SK-N-SH (cell line): ENCODE data around the gene KCNT1. TPM values are rescaled to one million over a fixed set of nuclear protein-coding genes. Genes with fewer than 3 reads are reported as not detected.

Experiments used
- CTCF ChIA-PET: fragments of 300-600, 350-600 bp; formaldehyde crosslinking; extraction: SDS; loops from one replicate; lab custom pipeline; 2021; lab: Yijun Ruan, JAX
- POLR2A ChIA-PET: fragments of 350-600 bp; sonication (Branson Sonifier 250); formaldehyde crosslinking; extraction: SDS; loops from one replicate; lab custom pipeline; 2020; ENCODE audit warnings: antibody characterized with exemption, inconsistent platforms; lab: Yijun Ruan, JAX
- DNase-seq: peaks from one replicate; pipeline ENCODE4 v3.0.0; 2012
- H2AFZ ChIP-seq: fragments of 200-600 bp; sonication (generic); 2 replicates; pipeline ENCODE4 v1.8.1; 2016; ENCODE audit warnings: antibody characterized with exemption, mild to moderate bottlenecking, low read depth
- H3F3A ChIP-seq: fragments of 200-600 bp; sonication (generic); replicated peaks from 2 replicates; pipeline ENCODE3; 2016; ENCODE audit warnings: antibody characterized with exemption, mild to moderate bottlenecking; ENCODE audit not compliant: insufficient read depth
- H3K27ac ChIP-seq, 2 experiments: fragments of 200-500 bp in 1 of 2; fragments of 200-600 bp in 1 of 2; sonication (Bioruptor generic) in 1 of 2; sonication (generic), shearing (Covaris generic) in 1 of 2; 2 replicates each; pipeline versions ENCODE4 v1.5.1 to v1.6.1; 2014 to 2016; ENCODE audit warnings: low read depth in 2 of 2, inconsistent platforms in 1 of 2, low read length in 1 of 2, mild to moderate bottlenecking in 1 of 2, mixed read lengths in 1 of 2
- H3K27me3 ChIP-seq: fragments of 200-600 bp; sonication (generic), shearing (Covaris generic); 2 replicates; pipeline ENCODE4 v1.6.1; 2016; ENCODE audit warnings: mixed run types; ENCODE audit not compliant: insufficient read depth
- H3K36me3 ChIP-seq, 2 experiments: fragments of 200-500 bp in 1 of 2; fragments of 200-600 bp in 1 of 2; sonication (Bioruptor generic) in 1 of 2; sonication (generic) in 1 of 2; replicated peaks in 1 of 2; 2 replicates each; pipeline versions ENCODE3 to v1.5.1; 2014 to 2016; ENCODE audit warnings: low read length in 1 of 2, mild to moderate bottlenecking in 1 of 2; ENCODE audit not compliant: insufficient read depth in 2 of 2, control insufficient read depth in 1 of 2
- H3K4me1 ChIP-seq, 2 experiments: fragments of 200-500 bp in 1 of 2; fragments of 200-600 bp in 1 of 2; sonication (Bioruptor generic) in 1 of 2; sonication (generic), shearing (Covaris generic) in 1 of 2; 2 replicates each; pipeline versions ENCODE4 v1.5.1 to v1.6.1; 2014 to 2016; ENCODE audit warnings: low read depth in 1 of 2, low read length in 1 of 2, mixed run types in 1 of 2; ENCODE audit not compliant: insufficient read depth in 2 of 2, control insufficient read depth in 1 of 2
- H3K4me2 ChIP-seq: fragments of 200-600 bp; sonication (generic), shearing (Covaris generic); 2 replicates; pipeline ENCODE4 v1.6.1; 2017; ENCODE audit warnings: mixed run types
- H3K4me3 ChIP-seq, 2 experiments: fragments of 200-500 bp in 1 of 2; fragments of 200-600 bp in 1 of 2; sonication (Bioruptor generic) in 1 of 2; sonication (generic), shearing (Covaris generic) in 1 of 2; 2 replicates each; pipeline versions ENCODE4 v1.5.1 to v1.8.1; 2014 to 2016; ENCODE audit warnings: low read depth in 2 of 2, inconsistent platforms in 1 of 2, low read length in 1 of 2, mild to moderate bottlenecking in 1 of 2, mixed read lengths in 1 of 2, moderate library complexity in 1 of 2
- H3K79me2 ChIP-seq: fragments of 200-600 bp; sonication (generic); 2 replicates; pipeline ENCODE4 v1.8.1; 2017; ENCODE audit warnings: mild to moderate bottlenecking; ENCODE audit not compliant: insufficient read depth
- H3K9ac ChIP-seq: fragments of 200-600 bp; sonication (generic); 2 replicates; pipeline ENCODE4 v1.6.1; 2017; ENCODE audit warnings: mixed run types
- H3K9me2 ChIP-seq: fragments of 200-600 bp; sonication (generic); 2 replicates; pipeline ENCODE4 v1.6.1; 2017; ENCODE audit warnings: mixed run types
- H3K9me3 ChIP-seq: fragments of 200-600 bp; sonication (generic); 2 replicates; pipeline ENCODE4 v1.6.1; 2017; ENCODE audit warnings: mixed run types, mild to moderate bottlenecking, moderate library complexity
- H4K20me1 ChIP-seq: fragments of 200-600 bp; sonication (generic); 2 replicates; pipeline ENCODE4 v1.6.1; 2017; ENCODE audit warnings: mild to moderate bottlenecking, mixed run types; ENCODE audit not compliant: insufficient read depth
- CHD2 ChIP-seq: fragments of 150-350 bp; IDR thresholded peaks from 2 replicates; pipeline ENCODE4 v1.6.1; 2018; ENCODE audit warnings: low read length; ENCODE audit not compliant: partially characterized antibody
- ELF1 ChIP-seq: IDR thresholded peaks from 2 replicates; pipeline ENCODE4 v1.4.0; 2012
- EZH2phosphoT487 ChIP-seq: fragments of 200-600 bp; sonication (generic); IDR thresholded peaks from 2 replicates; pipeline ENCODE4 v1.6.1; 2017; ENCODE audit warnings: low read depth, mixed run types, mild to moderate bottlenecking, antibody characterized with exemption, moderate library complexity, borderline replicate concordance
- FOXM1 ChIP-seq: IDR thresholded peaks from 2 replicates; pipeline ENCODE4 v1.4.0; 2012; ENCODE audit warnings: low read depth, mild to moderate bottlenecking
- IRF3 ChIP-seq: fragments of 150-350 bp; IDR thresholded peaks from 2 replicates; pipeline ENCODE4 v1.6.1; 2016; ENCODE audit warnings: mild to moderate bottlenecking, low read depth, low read length
- JUND ChIP-seq: IDR thresholded peaks from 2 replicates; pipeline ENCODE4 v1.4.0; 2012
- MEF2A ChIP-seq: IDR thresholded peaks from 2 replicates; pipeline ENCODE4 v1.4.0; 2012; ENCODE audit warnings: low read depth, borderline replicate concordance
- MXI1 ChIP-seq: IDR thresholded peaks from 2 replicates; pipeline ENCODE4 v1.6.1; 2012; ENCODE audit warnings: mild to moderate bottlenecking, low read depth, low read length, improper control_type of control experiment
- NFIC ChIP-seq: IDR thresholded peaks from 2 replicates; pipeline ENCODE4 v1.4.0; 2012; ENCODE audit warnings: borderline replicate concordance
- NRF1 ChIP-seq: IDR thresholded peaks from 2 replicates; pipeline ENCODE4 v1.6.1; 2012; ENCODE audit warnings: low read depth, mild to moderate bottlenecking, low read length
- RAD21 ChIP-seq: IDR thresholded peaks from 2 replicates; pipeline ENCODE4 v1.6.1; 2012; ENCODE audit warnings: mild to moderate bottlenecking, low read length
- RCOR1 ChIP-seq: fragments of 150-350 bp; IDR thresholded peaks from 2 replicates; pipeline ENCODE4 v1.6.1; 2017; ENCODE audit warnings: antibody characterized with exemption, low read length
- RFX5 ChIP-seq: IDR thresholded peaks from 2 replicates; pipeline ENCODE4 v1.6.1; 2012; ENCODE audit warnings: mild to moderate bottlenecking, improper control_type of control experiment, low read length
- SIN3A ChIP-seq: IDR thresholded peaks from 2 replicates; pipeline ENCODE4 v1.6.1; 2012; ENCODE audit warnings: low read depth, mild to moderate bottlenecking, low read length, moderate library complexity, borderline replicate concordance
- TAF1 ChIP-seq: IDR thresholded peaks from 2 replicates; pipeline ENCODE4 v1.6.1; 2012; ENCODE audit warnings: low read depth, mild to moderate bottlenecking, low read length, moderate library complexity, borderline replicate concordance
- TCF12 ChIP-seq: IDR thresholded peaks from 2 replicates; pipeline ENCODE4 v1.4.0; 2012
- TEAD4 ChIP-seq: IDR thresholded peaks from 2 replicates; pipeline ENCODE4 v1.4.0; 2012; ENCODE audit warnings: mild to moderate bottlenecking, borderline replicate concordance; ENCODE audit not compliant: insufficient read depth
- YY1 ChIP-seq: IDR thresholded peaks from 2 replicates; pipeline ENCODE4 v1.4.0; 2012; ENCODE audit warnings: low read depth, mild to moderate bottlenecking
- WGBS: methylation state at CpG from one replicate; pipeline ENCODE4 v1.1.6; 2017; ENCODE audit warnings: low lambda C conversion rate; 5-methylcytosine and 5-hydroxymethylcytosine counted together
- polyA plus RNA-seq, 3 experiments: library from polyadenylated mRNA; depleted of rRNA; stranded (reverse); fragments of >200 nt; gene quantifications; 2 replicates each; pipeline ENCODE4 v1.2.3, GENCODE V29; 2012
- TF ChIP-seq, protein P1 (sequence below): IDR thresholded peaks from 2 replicates; pipeline ENCODE4 v1.4.0; 2012; ENCODE audit warnings: low read depth, borderline replicate concordance
- TF ChIP-seq, protein P2 (sequence below): fragments of 200-600 bp; sonication (generic); IDR thresholded peaks from 2 replicates; pipeline ENCODE4 v1.6.1; 2017; ENCODE audit warnings: antibody characterized with exemption, mild to moderate bottlenecking, moderate library complexity
- TF ChIP-seq, protein P3 (sequence below): IDR thresholded peaks from 2 replicates; pipeline ENCODE4 v1.4.0; 2012; ENCODE audit warnings: low read depth, borderline replicate concordance
- TF ChIP-seq, protein P4 (sequence below): IDR thresholded peaks from 2 replicates; pipeline ENCODE4 v1.4.0; 2012; ENCODE audit warnings: low read depth
- TF ChIP-seq, protein P5 (sequence below): IDR thresholded peaks from 2 replicates; pipeline ENCODE4; 2012

KCNT1 gene
- polyA plus RNA-seq, 1 of the 3 experiments (the other 2 are of a cell fraction): 0.08 TPM

DNA sequence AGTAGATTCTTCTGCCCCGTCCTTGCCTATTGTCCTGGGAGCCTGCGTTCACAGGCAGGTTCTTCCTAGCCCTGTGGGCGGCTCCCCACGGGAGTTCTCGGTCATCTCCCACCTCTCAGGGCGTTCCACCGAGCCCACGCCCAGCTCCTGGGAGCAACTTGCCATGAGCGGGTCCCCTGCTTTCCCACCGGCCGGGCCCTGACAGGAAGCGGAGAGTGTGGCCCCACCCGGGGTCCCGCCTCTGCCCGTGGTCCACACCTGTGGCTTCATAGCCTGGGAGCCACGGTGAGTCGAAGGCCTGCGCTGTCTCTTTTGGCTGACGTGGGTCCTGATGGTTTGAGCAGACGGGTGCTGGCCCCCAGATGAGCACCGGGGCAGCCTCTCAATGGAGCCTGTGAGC is 43.2 kb downstream of the KCNT1 start:
- Histone ChIP-seq H3K27ac (no peak overlapping the region), H4K20me1 (no peaks in the 10 kb centered on the region), H3K4me2 (no peak overlapping the region), H3K4me1 (no peaks in the 10 kb centered on the region), H3K36me3 (no peaks in the 10 kb centered on the region), H3K79me2 (no peaks in the 10 kb centered on the region), H3K9me3 (no peaks in the 10 kb centered on the region), H2AFZ (no peak overlapping the region), H3K27me3 (no peaks in the 10 kb centered on the region), H3F3A (no peaks in the 10 kb centered on the region), H3K9me2 (no peaks in the 10 kb centered on the region), H3K4me3 (no peak overlapping the region), H3K9ac (no peak overlapping the region)
- DNase-seq: no peak
- 66% methylated on average over 4 of the region's 21 CpGs for WGBS
- ChIA-PET POLR2A (no interaction called here), CTCF (no interaction called here)
- TF ChIP-seq, protein P1, sequence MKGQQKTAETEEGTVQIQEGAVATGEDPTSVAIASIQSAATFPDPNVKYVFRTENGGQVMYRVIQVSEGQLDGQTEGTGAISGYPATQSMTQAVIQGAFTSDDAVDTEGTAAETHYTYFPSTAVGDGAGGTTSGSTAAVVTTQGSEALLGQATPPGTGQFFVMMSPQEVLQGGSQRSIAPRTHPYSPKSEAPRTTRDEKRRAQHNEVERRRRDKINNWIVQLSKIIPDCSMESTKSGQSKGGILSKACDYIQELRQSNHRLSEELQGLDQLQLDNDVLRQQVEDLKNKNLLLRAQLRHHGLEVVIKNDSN: no peak
- TF ChIP-seq TAF1 (no peak), NRF1 (no peak), JUND (no peak), RAD21 (no peak), YY1 (no peak), RFX5 (no peak)

DNA sequence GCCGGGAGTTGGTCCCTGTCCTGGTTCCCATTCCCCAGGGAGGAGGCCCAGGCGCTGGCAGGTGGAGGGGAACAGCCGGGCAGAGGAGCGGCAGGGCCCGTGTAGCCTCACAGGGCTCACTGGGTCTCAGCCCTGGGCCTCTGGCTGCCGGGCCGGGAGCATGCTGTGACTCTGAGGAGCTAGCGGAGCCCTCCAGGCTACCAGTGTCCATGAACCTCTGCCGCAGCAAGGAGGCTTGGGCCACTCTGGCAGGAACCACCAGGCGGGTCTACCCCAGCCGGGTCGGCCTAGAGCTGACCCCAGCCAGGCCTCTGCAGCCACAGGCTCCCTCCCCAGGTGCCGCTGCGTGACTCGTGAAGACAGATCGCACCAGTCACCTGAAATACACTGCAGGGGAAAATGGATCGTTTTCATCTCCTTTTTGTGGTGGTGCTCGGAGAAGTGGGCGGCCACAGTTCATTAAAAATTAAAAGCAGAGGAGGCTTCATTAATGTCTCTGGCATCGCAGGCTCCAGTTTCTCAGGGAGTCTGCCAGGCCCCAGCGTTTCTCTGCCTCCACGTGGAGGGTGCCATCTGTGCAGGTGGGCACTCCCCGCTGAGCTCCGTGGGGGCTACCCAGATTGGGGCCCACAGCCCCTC is 43.8 kb downstream of the KCNT1 start:
- Histone ChIP-seq H3K27me3 (no peaks in the 10 kb centered on the region), H3K9me2 (no peaks in the 10 kb centered on the region), H4K20me1 (no peaks in the 10 kb centered on the region), H3K9ac (no peak overlapping the region), H3K4me2 (no peak overlapping the region), H3K4me3 (no peak overlapping the region), H3K9me3 (no peaks in the 10 kb centered on the region), H3K4me1 (no peaks in the 10 kb centered on the region), H3F3A (no peaks in the 10 kb centered on the region), H3K27ac (no peak overlapping the region), H3K79me2 (no peaks in the 10 kb centered on the region), H3K36me3 (no peaks in the 10 kb centered on the region), H2AFZ (no peak overlapping the region)
- 77% methylated on average over 14 of the region's 24 CpGs for WGBS
- CTCF ChIA-PET: no interaction called here
- no peak for DNase-seq
- POLR2A ChIA-PET: interaction anchor here (0.5 kb wide), 1 partner anchor 33 kb away, joined by 3 read pairs; no protein-coding TSS in a partner anchor
- TF ChIP-seq MEF2A (no peak), FOXM1 (no peak), IRF3 (no peak), EZH2phosphoT487 (no peak), TEAD4 (no peak), SIN3A (no peak), ELF1 (no peak), MXI1 (no peak), TAF1 (no peak), NFIC (no peak), CHD2 (no peak), TCF12 (no peak), JUND (no peak), RFX5 (no peak), RCOR1 (no peak)
- TF ChIP-seq, protein P2, sequence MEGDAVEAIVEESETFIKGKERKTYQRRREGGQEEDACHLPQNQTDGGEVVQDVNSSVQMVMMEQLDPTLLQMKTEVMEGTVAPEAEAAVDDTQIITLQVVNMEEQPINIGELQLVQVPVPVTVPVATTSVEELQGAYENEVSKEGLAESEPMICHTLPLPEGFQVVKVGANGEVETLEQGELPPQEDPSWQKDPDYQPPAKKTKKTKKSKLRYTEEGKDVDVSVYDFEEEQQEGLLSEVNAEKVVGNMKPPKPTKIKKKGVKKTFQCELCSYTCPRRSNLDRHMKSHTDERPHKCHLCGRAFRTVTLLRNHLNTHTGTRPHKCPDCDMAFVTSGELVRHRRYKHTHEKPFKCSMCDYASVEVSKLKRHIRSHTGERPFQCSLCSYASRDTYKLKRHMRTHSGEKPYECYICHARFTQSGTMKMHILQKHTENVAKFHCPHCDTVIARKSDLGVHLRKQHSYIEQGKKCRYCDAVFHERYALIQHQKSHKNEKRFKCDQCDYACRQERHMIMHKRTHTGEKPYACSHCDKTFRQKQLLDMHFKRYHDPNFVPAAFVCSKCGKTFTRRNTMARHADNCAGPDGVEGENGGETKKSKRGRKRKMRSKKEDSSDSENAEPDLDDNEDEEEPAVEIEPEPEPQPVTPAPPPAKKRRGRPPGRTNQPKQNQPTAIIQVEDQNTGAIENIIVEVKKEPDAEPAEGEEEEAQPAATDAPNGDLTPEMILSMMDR: no peak
- TF ChIP-seq, protein P3, sequence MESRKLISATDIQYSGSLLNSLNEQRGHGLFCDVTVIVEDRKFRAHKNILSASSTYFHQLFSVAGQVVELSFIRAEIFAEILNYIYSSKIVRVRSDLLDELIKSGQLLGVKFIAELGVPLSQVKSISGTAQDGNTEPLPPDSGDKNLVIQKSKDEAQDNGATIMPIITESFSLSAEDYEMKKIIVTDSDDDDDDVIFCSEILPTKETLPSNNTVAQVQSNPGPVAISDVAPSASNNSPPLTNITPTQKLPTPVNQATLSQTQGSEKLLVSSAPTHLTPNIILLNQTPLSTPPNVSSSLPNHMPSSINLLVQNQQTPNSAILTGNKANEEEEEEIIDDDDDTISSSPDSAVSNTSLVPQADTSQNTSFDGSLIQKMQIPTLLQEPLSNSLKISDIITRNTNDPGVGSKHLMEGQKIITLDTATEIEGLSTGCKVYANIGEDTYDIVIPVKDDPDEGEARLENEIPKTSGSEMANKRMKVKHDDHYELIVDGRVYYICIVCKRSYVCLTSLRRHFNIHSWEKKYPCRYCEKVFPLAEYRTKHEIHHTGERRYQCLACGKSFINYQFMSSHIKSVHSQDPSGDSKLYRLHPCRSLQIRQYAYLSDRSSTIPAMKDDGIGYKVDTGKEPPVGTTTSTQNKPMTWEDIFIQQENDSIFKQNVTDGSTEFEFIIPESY: no peak
- TF ChIP-seq, protein P4, sequence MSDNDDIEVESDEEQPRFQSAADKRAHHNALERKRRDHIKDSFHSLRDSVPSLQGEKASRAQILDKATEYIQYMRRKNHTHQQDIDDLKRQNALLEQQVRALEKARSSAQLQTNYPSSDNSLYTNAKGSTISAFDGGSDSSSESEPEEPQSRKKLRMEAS: no peak
- TF ChIP-seq, protein P5, sequence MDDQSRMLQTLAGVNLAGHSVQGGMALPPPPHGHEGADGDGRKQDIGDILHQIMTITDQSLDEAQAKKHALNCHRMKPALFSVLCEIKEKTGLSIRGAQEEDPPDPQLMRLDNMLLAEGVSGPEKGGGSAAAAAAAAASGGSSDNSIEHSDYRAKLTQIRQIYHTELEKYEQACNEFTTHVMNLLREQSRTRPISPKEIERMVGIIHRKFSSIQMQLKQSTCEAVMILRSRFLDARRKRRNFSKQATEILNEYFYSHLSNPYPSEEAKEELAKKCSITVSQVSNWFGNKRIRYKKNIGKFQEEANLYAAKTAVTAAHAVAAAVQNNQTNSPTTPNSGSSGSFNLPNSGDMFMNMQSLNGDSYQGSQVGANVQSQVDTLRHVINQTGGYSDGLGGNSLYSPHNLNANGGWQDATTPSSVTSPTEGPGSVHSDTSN: no peak
